Measurements from ENCODE around the gene TBL1X.
"Not testable (repeated sequence)": the region's sequence is repeated elsewhere in the genome, so short reads cannot be mapped to it uniquely, and the experiment has no call there.

Gene TBL1X

GRCh38 chrX:9724711-9725110 is 259.9 kb downstream of the TBL1X start:
- no peak for DNase-seq

- no peak for DNase-seq
Measured at GRCh38 chrX:9728261-9728660, 263.4 kb downstream of the TBL1X start.

GRCh38 chrX:9729171-9729885 is 264.5 kb downstream of the TBL1X start:
- no peak for DNase-seq

GRCh38 chrX:9730078-9730477 is 265.2 kb downstream of the TBL1X start:
- no peak for DNase-seq

DNA sequence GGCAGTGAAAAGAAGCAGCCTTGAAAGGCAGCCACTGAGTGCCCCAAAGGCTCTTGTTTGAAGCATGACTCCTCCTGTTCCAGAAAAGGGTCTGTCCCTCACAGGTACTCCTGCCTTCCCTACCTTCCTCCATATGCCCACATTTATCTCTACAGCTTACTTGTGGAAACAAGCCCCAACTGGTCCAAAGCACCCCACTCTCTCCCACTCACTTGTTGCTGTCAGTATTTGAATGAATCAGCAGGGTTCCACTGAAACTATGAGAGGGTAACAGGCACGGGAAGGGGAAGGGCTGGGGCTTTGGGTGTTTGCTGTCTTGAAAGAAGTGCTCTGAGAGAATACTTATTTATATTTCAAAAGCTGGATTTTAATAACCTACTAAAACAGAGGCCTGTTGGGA is 265.9 kb downstream of the TBL1X start:
- DNase-seq, result no peak

DNA sequence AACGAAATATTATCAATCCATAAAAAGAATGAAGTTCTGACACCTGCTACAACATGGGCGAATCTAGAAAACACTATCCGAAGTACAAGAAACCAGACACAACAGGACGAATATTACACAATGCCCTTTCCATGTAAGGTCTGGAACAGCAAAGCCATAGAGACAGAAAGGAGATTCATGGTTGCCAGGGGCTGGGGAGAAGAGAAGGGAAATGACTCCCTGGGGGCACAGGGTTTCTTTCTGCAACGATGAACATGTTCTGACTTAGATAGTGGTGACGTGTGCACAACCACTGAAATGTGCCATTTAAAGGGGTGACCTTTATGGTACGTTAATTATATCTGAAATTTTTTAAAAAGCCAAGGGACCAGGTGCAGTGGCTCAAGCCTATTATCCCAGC is 272.5 kb downstream of the TBL1X start:
- DNase-seq, result no peak

- no peak for DNase-seq
Measured at GRCh38 chrX:9738151-9738550, 273.3 kb downstream of the TBL1X start.

- no peak for DNase-seq
Measured at GRCh38 chrX:9739130-9739529, 274.3 kb downstream of the TBL1X start.

- DNase-seq, result no peak
Measured at GRCh38 chrX:9745417-9746115, 280.7 kb downstream of the TBL1X start.

DNA sequence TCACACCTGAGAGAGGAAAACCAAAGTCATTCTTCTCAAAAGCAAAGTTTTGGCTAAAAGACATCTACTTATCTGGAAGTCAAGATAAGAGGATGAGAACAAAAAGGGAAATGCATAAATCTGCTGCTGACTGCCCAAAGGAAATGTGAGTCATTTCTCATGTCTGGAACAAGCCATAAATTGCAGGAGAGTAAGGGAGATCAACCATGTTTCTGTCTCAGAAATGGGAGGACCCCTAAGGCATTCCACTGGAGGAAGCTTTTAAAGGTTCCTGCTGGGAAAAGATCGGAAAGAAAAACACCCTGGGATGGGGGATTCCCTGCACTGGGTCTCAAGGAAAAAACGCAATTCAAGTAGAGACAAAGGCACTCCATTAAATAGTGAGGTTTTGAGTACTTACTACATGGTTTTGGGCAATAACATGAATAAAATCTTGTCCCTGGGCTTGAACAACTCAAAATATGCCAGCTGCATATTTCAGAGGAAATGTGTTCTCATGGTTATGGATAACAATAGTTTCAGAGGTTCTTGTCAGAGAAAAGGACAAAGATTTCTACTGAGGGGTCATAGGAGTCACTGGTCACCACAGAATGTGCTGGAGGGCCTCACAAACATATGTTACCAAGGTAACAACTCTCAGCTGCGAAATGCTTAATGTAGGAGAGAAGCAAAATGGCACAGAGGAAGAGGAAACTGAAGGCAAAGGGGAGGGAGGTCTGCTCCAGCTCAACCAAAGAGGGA is 281.5 kb downstream of the TBL1X start:
- no peak for DNase-seq

- DNase-seq, result no peak
Measured at GRCh38 chrX:9747644-9748043, 282.8 kb downstream of the TBL1X start.

GRCh38 chrX:9749146-9749692 is 284.4 kb downstream of the TBL1X start:
- no peak for DNase-seq

- no peak for DNase-seq
Measured at GRCh38 chrX:9757366-9757765, 292.5 kb downstream of the TBL1X start.

DNA sequence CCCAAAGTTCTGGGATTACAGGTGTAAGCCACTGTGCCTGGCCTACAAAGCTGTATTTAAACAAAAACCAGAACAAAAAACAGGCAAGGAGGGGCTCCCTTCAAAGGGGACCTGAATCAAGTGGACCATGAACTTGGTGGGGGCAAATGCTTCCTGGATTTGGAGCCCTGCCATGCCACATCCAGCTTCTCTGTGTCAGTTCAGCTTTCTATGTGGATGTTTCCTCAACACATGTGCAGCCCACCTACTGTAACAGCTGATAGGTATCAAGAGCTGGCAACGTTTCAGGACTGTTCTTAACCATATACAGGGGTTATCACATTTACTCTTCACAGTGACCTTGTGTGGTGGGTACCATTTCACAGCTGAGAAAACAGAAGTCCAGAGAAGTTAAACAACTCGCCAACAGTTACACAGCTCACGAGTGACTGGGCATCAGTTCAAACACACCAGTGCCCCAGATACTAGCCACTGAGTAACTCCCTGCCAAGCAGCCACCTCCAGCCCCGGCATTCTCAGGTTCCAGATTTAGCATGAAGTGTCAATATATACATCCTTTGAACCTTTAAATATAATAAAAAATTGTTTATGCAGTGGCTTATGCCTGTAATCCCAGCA is 293.3 kb downstream of the TBL1X start:
- no peak for DNase-seq

DNA sequence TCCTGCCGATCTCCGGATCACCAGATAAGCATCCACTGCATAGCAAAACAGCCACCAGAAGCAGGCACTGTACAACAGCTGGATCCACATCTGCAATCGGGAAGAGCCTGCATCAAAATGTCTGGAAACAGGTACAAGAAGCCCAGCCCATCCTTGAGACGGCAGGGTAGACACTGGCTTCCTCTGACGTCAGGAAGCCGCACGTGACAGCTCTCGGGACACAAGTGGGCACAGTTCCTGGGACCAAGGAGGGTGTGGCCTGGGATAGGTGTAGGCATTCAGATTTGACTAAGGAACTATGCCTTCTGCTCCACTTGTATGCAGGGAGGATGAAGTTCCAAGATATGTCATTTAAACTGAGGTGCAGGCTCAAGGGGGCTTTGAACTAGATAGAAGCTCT is 294.5 kb downstream of the TBL1X start:
- no peak for DNase-seq

DNA sequence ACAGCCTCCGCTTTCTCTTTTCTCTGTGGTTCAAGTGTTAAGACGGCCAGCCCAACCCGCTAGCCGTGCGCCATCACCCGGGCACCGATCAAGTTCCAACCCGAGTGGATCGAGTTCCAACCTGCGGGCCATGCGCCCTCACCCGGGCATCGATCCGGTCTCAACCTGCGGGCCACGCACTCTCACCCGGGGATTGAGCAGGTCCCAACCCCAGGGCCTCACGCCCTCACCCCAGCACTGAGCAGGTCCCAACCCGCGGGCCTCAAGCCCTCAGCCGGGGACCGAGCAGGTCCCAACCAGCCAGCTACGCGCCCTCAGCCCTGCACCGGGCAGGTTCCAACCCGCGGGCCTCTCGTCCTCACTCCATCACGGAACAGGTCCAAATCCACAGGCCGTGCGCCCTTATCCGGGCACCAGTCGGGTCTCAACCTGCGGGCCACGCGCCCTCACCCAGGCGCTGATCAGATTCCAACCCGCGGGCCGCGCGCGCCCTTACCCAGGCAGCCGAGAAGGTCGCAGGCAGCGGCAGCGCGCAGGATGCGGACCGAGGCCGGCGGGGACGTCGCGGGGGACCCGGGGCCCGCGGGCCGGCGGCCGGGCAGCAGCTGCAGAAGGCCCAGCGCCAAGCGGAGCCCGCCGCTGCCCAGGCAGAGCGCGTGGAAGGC is 300.3 kb downstream of the TBL1X start:
- no peak for DNase-seq

DNA sequence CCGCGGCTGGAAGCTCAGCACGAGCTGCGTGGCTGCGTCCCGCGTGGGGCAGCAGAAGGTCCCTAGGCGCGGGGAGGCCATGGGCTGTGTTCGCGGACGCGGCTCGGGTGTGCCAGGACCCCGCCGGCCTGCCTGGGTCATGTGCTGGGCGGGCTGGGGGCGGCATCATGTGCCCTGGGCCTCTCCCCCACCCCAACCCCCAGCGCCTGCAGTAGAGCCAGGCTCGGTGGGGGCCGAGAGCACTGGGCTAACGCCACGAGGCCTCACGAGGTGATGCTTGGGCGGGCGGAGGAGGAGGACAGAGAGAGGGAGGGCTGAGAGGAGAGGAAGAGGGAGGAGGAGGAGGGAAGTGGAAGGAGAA is 300.9 kb downstream of the TBL1X start, which contains the start of gene GPR143:
GPR143 (minus strand) TSS at position 111 of the 361 bp plus-strand sequence; CDS start at position 81, 30 bp downstream.
- DNase-seq, result no peak

DNA sequence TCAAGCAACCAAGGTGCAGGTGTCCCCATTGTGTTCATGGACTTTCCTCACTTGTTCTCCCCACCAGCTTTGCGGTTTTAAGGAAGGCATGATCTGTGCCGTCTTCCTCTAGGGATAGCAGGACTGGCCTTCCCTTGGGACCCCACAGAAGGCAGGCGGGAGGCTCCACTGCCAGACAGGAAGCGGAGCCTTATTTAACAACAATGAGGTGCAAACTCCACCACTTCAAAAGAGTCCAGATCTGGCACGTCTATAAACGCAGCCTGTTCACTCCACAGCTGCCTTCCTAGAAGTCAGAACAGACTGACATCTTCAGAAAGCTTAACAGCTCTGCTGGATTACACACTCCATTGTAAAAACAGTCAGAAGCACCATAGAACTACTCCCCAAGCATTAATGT is 302.5 kb downstream of the TBL1X start:
- no peak for DNase-seq

DNA sequence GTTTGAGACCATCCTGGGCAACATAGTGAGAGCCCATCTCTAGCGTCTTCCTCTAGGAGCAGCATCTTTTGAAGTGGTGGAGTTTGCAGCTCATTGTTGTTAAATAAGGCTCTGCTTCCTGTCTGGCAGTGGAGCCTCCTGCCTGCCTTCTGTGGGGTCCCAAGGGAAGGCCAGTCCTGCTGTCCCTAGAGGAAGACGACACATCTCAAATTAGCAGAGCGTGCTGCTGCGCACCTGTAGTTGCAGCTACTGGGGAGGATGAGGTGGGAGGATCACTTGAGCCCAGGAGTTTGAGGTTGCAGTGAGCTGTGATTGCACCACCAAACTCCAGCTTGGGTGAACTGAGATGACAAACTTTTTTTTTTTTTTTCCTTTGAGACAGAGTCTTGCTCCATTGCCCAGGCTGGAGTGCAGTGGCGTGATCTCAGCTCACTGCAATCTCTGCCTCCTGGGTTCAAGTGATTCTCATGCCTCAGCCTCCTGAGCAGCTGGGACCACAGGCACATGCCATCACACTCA is 303.5 kb downstream of the TBL1X start:
- DNase-seq, result not testable (repeated sequence)

DNA sequence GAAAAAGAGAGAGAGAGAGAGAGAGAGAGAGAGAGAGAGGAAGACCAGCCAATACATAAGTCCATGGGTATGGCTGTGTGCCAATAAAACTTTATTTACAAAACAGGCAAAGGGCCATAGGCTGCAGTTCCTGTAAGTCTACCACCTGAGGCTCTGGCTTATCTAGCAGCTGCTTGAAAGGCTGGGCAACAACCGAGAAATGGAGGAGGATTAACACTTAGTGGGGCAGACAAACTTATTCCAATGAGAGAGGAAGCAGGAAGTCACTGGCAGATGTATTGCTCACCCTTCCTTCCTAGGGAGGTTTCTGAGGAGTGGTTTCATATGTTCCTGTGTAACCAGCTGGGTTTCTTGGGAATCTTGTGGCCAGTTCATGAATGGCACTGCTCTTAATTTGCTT is 305.5 kb downstream of the TBL1X start:
- DNase-seq, result no peak

GRCh38 chrX:9772943-9773342 is 308.1 kb downstream of the TBL1X start:
- no peak for DNase-seq

DNA sequence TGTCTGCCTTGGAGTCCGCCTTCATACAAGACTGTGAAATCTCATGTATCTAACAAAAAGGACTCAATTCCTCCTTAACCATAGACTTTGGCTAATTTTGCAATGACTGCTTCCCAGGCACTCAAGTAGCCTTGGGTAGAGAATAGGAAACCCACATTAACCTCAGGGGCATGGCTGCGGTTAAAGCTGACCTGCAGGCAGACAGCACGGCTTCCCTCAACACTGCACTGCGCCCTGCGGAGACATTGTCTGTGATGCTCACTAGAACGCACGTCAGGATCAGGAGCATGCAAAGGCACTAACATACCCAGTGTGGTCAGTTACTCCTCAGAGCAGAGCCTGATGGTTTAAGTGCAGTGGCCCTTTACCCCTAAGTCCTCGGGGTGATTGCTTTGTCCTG is 311.1 kb downstream of the TBL1X start:
- DNase-seq, result no peak

Data from CD4-positive, alpha-beta T cell treated with Interleukin-10 for 1 hour (primary cell).